Measurements from ENCODE around the gene RBM20.

RBM20 gene

DNA sequence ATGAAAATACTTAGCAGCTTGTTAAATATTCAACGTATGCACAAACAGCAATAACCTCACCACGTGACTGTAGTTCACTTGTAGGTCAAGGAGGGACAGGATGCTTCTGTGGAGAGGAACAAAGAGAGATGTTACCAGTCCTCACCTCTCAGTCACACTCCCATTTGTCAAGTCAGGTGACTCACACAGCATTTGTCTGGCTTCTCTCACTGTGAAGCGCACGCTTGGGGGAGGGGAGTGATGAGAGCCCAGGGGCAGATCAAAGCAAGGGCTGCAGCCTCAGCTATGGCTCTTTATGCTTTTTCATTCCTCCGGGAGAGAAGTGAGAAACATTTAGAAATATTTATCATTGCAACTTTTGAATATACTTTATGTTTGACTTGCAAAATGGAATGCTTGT is 2.9 kb upstream of the RBM20 start:
- in situ Hi-C loops (cut with MboI; ENCODE audit: low pct_unique_long_range_greater_than_20kb, low sequenced_read_pairs, unreplicated experiment) = no loop called here
- TF ChIP-seq, protein P1, sequence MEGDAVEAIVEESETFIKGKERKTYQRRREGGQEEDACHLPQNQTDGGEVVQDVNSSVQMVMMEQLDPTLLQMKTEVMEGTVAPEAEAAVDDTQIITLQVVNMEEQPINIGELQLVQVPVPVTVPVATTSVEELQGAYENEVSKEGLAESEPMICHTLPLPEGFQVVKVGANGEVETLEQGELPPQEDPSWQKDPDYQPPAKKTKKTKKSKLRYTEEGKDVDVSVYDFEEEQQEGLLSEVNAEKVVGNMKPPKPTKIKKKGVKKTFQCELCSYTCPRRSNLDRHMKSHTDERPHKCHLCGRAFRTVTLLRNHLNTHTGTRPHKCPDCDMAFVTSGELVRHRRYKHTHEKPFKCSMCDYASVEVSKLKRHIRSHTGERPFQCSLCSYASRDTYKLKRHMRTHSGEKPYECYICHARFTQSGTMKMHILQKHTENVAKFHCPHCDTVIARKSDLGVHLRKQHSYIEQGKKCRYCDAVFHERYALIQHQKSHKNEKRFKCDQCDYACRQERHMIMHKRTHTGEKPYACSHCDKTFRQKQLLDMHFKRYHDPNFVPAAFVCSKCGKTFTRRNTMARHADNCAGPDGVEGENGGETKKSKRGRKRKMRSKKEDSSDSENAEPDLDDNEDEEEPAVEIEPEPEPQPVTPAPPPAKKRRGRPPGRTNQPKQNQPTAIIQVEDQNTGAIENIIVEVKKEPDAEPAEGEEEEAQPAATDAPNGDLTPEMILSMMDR (IDR thresholded peaks at IDR 0.05; ENCODE audit: extremely low read depth, insufficient read depth, missing control alignments) = no peak
- peak; percentile 18 for DNase-seq (ENCODE audit: low spot score)

- TF ChIP-seq, protein P1 (IDR thresholded peaks at IDR 0.05; ENCODE audit: extremely low read depth, insufficient read depth, missing control alignments) = no peak
- DNase-seq (ENCODE audit: low spot score) = no peak
- in situ Hi-C loops (cut with MboI; ENCODE audit: low pct_unique_long_range_greater_than_20kb, low sequenced_read_pairs, unreplicated experiment) = no loop called here
Measured at GRCh38 chr10:110642204-110643034, 1.7 kb upstream of the RBM20 start.

DNA sequence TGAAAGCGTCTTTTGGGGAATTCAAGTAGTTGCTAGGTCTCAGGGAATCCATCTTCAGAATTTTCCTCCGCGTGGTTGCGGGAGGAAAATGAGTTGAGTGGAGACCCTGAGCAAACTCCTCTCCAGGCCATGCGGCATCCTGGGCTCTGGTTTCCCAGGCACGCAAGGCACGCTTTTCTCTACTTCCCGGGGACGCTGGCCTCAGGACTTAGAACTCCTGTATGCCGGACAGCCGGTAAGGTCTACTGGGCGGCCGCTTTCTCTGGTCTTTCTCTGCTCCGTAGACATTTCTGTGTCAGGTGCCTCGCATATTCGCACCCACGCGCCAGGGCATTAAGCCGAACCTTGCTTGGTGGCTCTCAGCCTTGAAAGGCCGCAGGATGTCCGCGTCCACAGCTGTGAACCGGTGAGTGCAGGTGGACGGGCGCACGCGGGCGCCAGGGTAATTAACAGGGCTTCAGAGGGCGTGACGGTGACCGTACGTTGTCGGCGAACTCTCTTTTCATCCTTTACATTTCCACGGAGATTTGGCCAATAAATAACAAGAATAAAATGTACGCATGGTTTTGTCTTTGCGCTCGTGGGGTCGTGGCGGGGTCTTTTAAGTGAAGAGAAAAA is 992 bp upstream of the RBM20 start:
- in situ Hi-C loops (cut with MboI; ENCODE audit: low pct_unique_long_range_greater_than_20kb, low sequenced_read_pairs, unreplicated experiment) = no loop called here
- TF ChIP-seq, protein P1 (IDR thresholded peaks at IDR 0.05; ENCODE audit: extremely low read depth, insufficient read depth, missing control alignments) = no peak
- DNase-seq (ENCODE audit: low spot score) = peak; percentile 19

- no peak for DNase-seq (ENCODE audit: low spot score)
- in situ Hi-C loops (cut with MboI; ENCODE audit: low pct_unique_long_range_greater_than_20kb, low sequenced_read_pairs, unreplicated experiment) = no loop called here
- TF ChIP-seq, protein P1 (IDR thresholded peaks at IDR 0.05; ENCODE audit: extremely low read depth, insufficient read depth, missing control alignments) = no peak
Measured at GRCh38 chr10:110644598-110645462, 694 bp downstream of the RBM20 start.

- TF ChIP-seq, protein P1 (IDR thresholded peaks at IDR 0.05; ENCODE audit: extremely low read depth, insufficient read depth, missing control alignments) = no peak
- DNase-seq (ENCODE audit: low spot score) = no peak
- in situ Hi-C loops (cut with MboI; ENCODE audit: low pct_unique_long_range_greater_than_20kb, low sequenced_read_pairs, unreplicated experiment) = no loop called here
Measured at GRCh38 chr10:110646417-110647135, 2.4 kb downstream of the RBM20 start.

DNA sequence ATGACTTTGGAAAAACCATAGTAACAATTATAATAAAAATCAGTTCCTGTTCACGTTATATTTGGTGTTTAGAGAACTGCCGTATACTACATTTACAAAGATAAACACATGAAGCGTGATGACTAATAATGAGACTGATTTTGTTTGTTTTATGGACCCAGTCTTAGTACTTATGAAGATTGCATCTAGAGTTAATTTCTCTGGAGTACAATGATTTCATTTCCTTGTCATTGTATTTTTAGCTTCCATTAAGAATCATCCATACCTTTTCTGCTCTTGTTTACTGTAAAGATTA is 2.9 kb downstream of the RBM20 start:
- no peak for DNase-seq (ENCODE audit: low spot score)
- in situ Hi-C loops (cut with MboI; ENCODE audit: low pct_unique_long_range_greater_than_20kb, low sequenced_read_pairs, unreplicated experiment) = no loop called here
- TF ChIP-seq, protein P1 (IDR thresholded peaks at IDR 0.05; ENCODE audit: extremely low read depth, insufficient read depth, missing control alignments) = no peak
